ENCODE results near the gene ESPNL.

DNA sequence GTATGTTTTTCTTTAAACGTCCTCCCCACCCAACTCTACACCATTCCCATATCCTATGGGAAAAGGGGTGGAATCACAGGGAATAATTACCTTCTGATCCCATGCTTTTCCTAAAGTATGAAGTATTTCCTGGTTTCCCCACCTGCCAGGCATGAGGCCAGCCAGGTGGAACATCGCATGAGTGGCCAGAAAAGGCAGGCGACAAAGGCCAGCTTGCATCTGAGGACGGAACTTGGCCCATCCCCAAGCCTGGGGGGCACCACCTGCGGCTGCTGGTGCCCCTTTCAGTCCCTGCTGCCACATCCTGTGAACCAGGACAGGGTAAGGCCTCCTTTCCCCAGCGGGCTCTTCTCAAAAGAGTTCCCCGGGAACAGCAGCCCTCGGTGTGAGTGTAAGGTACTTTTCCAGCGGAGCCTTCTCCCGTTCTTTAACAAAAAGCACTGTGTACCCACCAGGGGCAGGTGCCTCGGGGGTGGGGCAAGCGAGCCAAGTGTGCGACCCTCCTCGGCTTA lies 57.4 kb downstream of the ESPNL start:
- TF ChIP-seq POLR2A (IDR thresholded peaks at IDR 0.05) (no peak), EP300 (IDR thresholded peaks at IDR 0.05) (no peak)
